ENCODE data around the gene VEPH1.

- TF ChIP-seq CTCF (IDR thresholded peaks at IDR 0.05) (no peak), POLR2A (IDR thresholded peaks at IDR 0.05) (no peak)
These were observed 62.1 kb downstream of the VEPH1 start for GRCh38 chr3:157441102-157441624.

Measured in Peyer's patch (tissue), 4 donors.